GM06990 (cell line): Measurements from ENCODE around the gene CENPN.

Experiments
- DNase-seq: peaks from one replicate; pipeline ENCODE4 v3.0.0-alpha.2; 2011; ENCODE audit not compliant: insufficient read length; ENCODE audit errors: extremely low read depth
- H3K27me3 ChIP-seq: replicated peaks from 2 replicates; pipeline ENCODE4 v1.6.0; 2011; ENCODE audit warnings: low read length; ENCODE audit not compliant: control insufficient read depth, insufficient read depth
- H3K36me3 ChIP-seq: 2 replicates; pipeline ENCODE4 v1.5.1; 2011; ENCODE audit warnings: low read length; ENCODE audit not compliant: control insufficient read depth, insufficient read depth
- H3K4me3 ChIP-seq: replicated peaks from 2 replicates; pipeline ENCODE4 v1.5.1; 2011; ENCODE audit warnings: low read depth, mild to moderate bottlenecking, control low read depth, low read length
- TF ChIP-seq, protein P1 (sequence below): IDR thresholded peaks from 2 replicates; pipeline ENCODE4 v1.5.1; 2011; ENCODE audit warnings: low read length, control low read depth, mild to moderate bottlenecking, inconsistent platforms; ENCODE audit not compliant: insufficient read depth, poor library complexity, severe bottlenecking

The CENPN gene

DNA sequence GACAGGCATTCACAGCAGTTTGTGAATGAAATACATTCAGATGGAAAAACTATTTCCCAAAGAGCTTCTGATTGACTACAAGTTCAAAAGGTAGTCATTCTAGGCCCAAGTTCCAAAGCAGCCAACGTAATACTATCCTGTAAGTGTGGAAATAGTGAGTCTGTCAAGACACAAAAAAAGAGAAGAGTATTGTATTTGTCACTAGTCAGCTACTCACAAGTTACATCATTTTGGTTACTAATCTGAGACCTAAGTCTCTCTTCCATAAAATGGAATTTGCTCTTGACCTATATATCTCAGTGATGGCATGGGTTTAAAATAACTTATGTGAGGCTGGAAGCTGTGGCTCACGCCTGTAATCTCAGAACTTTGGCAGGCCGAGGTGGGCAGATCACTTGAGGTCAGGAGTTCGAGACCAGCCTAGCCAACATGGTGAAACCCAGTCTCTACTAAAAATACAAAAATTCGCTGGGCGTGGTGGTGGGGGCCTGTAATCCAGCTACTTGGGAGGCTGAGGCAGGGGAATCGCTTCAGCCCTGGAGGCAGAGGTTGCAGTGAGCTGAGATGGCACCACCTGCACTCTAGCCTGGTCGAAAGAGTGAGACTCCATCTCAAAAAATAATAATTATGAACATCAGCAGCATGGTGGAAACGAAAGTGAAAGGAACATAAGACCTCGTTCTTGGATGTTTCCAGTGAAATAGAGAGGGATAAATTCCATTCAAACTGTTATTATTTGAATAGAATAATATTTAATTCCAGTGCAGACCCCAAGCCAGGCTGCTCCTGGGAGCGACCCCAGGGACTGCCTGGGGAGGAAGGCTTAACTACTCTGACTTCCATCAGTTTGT, 3.2 kb upstream of the CENPN start:
- H3K4me3 ChIP-seq, result peak overlapping the region; percentile 94
- no peaks in the 10 kb centered on the region for H3K27me3 ChIP-seq
- TF ChIP-seq, protein P1, sequence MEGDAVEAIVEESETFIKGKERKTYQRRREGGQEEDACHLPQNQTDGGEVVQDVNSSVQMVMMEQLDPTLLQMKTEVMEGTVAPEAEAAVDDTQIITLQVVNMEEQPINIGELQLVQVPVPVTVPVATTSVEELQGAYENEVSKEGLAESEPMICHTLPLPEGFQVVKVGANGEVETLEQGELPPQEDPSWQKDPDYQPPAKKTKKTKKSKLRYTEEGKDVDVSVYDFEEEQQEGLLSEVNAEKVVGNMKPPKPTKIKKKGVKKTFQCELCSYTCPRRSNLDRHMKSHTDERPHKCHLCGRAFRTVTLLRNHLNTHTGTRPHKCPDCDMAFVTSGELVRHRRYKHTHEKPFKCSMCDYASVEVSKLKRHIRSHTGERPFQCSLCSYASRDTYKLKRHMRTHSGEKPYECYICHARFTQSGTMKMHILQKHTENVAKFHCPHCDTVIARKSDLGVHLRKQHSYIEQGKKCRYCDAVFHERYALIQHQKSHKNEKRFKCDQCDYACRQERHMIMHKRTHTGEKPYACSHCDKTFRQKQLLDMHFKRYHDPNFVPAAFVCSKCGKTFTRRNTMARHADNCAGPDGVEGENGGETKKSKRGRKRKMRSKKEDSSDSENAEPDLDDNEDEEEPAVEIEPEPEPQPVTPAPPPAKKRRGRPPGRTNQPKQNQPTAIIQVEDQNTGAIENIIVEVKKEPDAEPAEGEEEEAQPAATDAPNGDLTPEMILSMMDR, result no peak
- DNase-seq, result no peak
- H3K36me3 ChIP-seq, result no peaks in the 10 kb centered on the region

DNA sequence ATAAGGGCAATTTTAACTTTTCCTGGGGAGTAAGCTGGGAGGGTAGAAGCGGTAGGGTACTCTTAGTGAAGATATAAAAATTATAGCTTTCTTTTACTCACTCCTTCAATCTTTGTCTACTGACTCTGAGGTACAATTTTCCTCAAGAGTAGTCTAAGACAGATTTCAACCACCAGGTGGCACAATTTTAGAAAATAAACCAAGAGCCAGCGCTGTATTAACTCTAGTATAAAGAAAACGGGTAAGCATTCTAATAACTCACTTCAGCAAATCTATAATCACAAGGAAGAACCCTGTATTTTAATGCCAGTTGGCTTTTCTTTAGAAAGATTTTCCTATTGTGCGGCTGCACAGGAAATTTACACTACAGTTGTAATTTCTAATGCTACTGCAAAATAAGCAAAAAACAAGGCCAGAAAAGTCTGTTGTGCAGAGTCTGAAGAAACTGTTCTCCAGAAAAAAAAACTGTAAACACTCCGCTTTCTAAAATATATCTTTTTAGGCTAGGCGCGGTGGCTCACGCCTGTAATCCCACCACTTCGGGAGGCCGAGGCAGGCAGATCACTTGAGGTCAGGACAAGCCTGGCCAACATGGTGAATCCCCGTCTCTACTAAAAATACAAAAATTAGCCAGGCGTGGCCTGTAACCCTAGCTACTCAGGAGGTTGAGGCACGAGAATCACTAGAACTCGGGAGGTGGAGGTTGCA, 2.2 kb upstream of the CENPN start:
- Histone ChIP-seq H3K36me3 (no peaks in the 10 kb centered on the region), H3K27me3 (no peaks in the 10 kb centered on the region), H3K4me3 (peak overlapping the region; percentile 94)
- TF ChIP-seq, protein P1, result peak; percentile 44
- DNase-seq, result peak; percentile 45

DNA sequence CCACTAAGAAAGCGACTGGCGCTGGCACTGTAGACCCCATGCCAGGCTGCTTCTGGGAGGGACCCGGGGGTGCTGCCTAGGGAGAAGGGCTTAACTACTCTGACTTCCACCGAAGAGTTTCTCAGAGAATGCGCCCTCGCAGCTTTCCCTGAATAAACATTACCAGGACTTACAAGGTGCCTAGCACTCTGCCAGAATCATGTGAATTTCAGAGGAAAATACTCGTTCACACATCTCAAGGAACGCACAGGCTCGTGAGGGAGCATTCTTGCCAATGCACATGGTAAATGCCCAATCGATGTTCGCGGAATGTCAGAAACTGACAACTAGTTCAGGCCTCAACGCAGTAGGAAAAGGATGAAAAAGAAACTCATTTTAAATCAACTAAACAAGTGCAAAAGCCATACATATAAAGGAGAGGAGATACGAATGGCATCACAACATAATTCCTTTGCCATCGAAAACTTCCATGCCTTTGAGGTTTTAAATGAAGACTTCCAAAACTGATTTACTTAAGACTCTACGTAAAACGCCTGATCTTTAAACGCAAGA, 1.3 kb upstream of the CENPN start:
- no peaks in the 10 kb centered on the region for H3K36me3 ChIP-seq
- DNase-seq, result no peak
- peak overlapping the region; percentile 94 for H3K4me3 ChIP-seq
- TF ChIP-seq, protein P1, result no peak
- no peaks in the 10 kb centered on the region for H3K27me3 ChIP-seq

DNA sequence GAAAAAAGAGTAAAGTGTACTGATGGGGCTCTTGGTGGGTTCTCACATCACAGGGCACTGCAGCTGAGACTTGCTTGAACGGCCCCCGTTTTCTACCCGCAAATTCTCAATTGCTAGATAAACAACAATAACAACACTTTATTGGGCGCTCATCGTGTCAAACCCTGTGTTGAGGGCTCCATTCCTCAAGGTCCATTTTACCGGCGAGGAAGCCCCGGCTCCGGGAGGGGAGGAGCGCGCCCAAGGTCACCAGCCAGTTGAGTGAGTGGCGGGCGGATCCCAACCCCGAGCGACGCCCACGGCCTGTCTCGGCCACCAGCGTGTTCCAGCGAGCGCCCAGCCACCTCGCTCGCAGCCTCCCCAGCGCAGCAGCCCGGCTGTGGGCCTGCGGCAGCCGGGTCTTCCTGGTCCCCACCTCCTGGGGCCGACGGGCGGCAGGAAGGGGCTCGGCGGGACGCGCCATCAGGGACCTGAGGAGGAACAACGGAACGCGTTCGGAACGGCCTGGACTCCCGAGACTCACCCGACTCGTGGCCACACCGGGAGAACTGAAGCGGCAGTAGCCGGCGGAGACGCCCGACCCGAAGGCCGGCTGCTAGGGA, 702 bp upstream of the CENPN start:
- Histone ChIP-seq H3K27me3 (no peaks in the 10 kb centered on the region), H3K4me3 (peak overlapping the region; percentile 94), H3K36me3 (no peaks in the 10 kb centered on the region)
- no peak for DNase-seq
- TF ChIP-seq, protein P1, result no peak

DNA sequence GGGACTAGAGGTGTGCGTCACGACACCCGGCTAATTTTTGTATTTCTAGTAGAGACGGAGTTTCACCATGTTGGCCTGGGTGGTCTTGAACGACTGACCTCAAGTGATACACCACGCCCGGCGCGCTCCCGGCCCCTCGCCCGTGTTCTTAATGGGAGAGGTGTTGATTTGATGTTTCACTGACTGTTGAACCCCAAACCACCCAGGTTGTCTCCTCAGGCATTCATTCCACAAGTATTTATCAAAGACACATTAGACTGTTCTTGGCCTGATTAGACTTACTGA, 1.4 kb downstream of the CENPN start:
- Histone ChIP-seq H3K4me3 (peak overlapping the region; percentile 94), H3K36me3 (peaks cover 2% of the 10 kb centered on the region), H3K27me3 (no peaks in the 10 kb centered on the region)
- TF ChIP-seq, protein P1, result no peak
- DNase-seq, result no peak
